GM03348 (cell line): ENCODE results near the gene UBASH3B.

ENCODE experiments used
- DNase-seq: peaks from one replicate; pipeline ENCODE4 v3.0.0; 2012; ENCODE audit warnings: low spot score

The UBASH3B gene

GRCh38 chr11:122679466-122679865 lies 23.9 kb downstream of the UBASH3B start:
- DNase-seq = no peak

DNA sequence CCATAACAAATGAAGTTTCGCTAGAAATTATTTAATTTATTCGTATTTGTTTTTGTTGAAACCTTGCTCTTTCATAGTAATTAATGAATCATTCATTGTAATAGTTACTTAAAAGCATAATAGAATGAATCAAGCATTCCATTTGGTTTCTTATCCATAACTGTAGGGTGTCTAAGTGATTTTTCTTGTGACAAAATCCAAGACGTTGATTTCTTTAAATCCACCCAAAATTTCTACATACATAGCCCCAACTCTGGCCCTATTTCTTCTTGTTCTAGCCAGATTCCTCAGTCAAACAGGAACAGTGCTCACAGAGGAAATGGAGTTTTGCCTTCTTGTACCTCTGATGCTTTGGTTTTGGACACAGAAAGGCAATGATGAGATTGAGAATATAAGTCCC lies 25.5 kb downstream of the UBASH3B start:
- no peak for DNase-seq

DNA sequence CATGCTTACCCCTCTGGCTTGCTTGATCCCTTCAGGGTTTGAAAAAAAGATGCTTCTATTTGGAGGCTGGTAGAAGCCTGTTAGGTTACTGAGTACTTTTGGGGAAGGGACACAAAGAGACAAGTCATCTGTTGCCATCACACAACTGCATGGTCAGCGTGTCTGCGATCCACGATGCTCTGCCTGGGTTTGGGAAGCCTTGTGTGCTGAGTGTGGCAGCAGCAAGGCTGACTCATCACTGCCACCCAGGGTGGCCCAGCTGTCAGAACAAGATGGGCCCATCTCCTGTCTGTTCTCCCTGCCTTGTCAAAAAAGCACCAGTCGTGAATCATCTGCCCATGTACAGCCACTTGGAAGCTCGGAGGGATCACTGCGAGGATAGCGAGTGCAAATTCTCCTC lies 26.2 kb downstream of the UBASH3B start:
- no peak for DNase-seq

DNA sequence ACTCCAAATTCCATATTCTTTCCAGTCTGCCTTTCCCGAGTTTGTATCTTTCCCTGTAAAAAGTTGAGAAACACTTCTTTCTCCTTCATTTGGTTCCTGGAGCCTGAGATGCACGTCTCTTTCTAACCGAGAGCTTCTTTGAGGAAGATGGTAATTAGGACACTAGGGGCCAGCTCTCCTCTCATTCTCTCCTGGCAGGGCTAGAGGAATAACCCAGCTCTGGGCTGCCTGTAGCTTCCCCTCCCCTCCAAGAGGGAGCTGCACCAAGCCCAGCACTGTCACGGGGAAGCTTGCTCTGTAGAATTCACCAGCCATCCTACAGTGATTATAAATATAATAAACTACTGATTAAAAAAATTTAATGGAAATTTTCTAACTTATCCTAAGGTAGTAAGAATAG lies 26.9 kb downstream of the UBASH3B start:
- no peak for DNase-seq

- DNase-seq = no peak
These were observed 29.5 kb downstream of the UBASH3B start for GRCh38 chr11:122685041-122685440.

DNA sequence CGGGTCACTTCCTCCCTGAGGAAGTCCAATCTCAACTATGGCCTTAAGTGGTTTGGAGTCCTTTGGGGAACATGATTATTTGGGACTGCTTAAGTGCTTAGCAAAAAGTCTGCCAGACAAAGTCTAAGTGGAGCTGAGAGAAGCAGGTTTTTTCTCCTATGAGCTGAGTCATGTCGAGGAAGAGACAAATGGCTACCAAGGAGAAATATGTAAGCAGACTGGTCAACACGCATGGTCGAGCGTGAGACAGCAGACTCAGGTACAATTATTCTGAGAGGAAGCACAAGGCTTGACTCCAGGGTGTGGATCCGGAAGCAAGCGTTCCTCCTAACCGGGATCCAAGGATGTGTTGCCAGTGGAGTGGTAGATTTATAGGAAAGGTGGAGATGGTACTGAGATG lies 30.6 kb downstream of the UBASH3B start:
- DNase-seq = no peak

DNA sequence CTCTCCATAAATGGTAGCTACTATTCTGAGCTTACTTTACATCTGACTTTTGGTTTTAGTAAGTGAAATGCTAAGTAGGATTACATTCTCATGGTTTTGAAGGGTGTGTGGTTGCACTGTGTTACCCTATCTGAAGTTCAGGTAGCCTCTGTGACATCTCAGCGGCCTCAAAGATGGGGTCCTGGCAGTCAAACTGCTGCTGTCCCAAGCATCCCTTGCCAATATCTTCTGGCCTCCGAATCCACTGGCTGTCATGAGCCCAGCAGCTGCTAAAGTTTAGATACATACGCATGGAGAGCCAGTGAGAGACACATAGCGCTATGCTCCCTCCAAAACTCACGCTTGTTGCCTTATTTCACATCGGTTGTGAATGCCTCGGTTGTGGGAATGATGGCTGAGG lies 34.9 kb downstream of the UBASH3B start:
- no peak for DNase-seq

DNA sequence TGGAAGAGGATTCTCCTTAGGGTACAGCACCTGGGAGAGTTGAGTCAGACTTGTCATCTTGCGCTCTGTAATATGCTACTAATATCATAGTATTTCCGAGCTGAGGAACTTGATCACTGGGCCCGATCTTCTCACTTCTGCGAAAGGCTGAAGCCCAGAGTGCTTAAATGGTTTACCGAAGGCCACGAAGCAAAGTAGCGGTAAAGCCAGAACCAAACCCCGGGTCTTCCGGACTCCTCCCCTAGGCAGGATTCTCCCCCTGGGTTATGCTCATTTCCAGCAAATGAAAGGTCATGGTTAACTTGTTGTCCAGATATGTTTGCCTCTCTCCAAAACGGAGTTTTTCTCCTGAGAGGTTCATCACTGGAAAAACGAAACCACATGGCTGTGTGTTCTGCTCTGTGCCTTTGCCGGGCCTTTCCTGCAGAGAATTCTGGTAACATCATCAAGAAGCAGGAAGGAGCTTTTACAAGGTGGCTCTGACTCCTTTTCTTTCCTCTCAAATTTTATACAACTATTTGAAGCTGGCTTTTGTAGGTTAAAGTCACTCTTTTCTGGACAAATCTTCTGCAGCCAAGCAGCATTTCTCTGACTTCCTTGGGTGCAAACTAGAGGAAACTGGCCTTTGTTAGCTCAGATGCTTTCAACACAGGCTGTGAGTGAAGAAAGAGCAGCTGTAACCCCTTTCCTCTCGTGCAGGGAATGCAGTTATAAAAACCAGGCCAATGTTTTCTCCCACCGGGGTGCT lies 35.5 kb downstream of the UBASH3B start:
- DNase-seq = peak; percentile 60

GRCh38 chr11:122691549-122692150 lies 36.1 kb downstream of the UBASH3B start:
- DNase-seq = no peak

DNA sequence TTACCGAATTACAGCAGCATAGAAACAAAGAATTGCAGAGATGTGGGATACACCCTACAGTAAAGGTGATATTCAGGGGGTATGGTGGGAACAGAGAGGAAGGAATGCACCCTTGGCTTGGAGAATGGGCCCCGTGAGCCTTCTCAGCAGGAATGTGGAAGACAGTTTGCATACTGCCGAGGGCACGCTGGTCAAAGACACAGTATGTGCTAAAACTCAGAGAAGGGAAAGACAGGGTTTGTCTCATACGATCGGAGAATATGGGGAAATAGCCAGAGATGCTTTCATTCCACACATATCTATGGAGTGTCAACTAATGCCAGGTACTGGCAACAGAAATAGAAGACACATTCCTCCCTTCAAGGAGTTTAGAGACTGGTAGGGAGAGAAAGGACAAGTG lies 36.9 kb downstream of the UBASH3B start:
- DNase-seq = no peak

- no peak for DNase-seq
These were observed 39.6 kb downstream of the UBASH3B start for GRCh38 chr11:122695076-122695615.

DNA sequence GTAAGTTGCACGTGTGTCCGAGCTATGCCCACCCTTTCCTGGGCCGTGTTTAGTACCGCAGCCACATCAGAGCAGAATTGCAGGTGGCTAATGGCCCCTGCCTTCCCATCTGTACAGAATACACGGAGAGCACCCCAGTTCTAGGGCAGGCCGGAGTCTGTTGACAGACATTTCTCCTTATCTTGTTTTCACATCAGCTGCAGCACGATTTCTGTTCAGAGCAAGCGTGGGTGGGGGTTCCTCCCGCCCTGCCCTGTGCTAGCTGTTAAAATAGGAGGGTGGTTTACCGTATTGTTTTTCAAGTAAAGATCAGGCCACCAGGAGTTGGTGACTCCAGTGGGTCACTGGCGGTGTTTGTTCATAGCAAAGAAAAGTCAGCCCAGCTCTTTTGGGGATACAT lies 41.1 kb downstream of the UBASH3B start:
- DNase-seq = no peak

GRCh38 chr11:122697636-122698167 lies 42.2 kb downstream of the UBASH3B start:
- DNase-seq = peak; percentile 24

GRCh38 chr11:122698392-122698791 lies 42.9 kb downstream of the UBASH3B start:
- no peak for DNase-seq

DNA sequence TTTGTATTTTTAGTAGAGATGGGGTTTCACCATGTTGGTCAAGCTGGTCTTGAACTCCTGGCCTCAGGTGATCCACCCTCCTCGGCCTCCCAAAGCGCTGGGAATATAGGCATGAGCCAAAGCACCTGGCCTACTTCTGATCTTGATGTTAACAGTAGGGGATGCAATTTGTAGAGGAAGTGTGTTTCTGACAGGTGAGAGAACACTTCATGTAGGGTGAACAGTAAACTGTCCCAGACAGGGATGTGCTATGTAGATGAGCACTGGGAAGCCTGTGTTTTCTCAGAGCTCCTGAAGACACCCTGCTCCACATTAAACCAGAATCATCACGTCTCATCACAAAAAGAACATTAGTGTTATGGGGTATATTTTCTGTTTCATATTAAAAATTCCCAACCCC lies 45.1 kb downstream of the UBASH3B start:
- DNase-seq = no peak

DNA sequence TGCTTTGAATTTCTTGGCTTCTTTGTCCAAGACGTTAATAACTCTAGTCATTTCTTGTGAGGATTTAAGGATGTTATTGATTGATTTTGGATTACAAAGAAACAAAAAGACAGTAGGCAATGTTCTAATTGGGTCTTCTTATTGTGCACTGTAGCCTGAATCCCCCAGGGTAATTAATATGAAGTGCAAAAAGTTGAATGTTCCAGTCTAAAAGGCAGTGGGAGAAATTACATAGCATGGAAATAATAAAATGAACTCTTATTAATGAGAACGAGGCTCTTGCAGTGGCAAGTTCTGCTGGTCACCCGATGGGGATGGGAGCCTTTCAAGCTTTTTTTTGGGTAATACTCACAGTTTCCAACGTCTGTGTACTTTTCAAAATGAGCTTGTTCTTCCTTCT lies 45.6 kb downstream of the UBASH3B start:
- DNase-seq = no peak

GRCh38 chr11:122703541-122704272 lies 48.2 kb downstream of the UBASH3B start:
- no peak for DNase-seq

DNA sequence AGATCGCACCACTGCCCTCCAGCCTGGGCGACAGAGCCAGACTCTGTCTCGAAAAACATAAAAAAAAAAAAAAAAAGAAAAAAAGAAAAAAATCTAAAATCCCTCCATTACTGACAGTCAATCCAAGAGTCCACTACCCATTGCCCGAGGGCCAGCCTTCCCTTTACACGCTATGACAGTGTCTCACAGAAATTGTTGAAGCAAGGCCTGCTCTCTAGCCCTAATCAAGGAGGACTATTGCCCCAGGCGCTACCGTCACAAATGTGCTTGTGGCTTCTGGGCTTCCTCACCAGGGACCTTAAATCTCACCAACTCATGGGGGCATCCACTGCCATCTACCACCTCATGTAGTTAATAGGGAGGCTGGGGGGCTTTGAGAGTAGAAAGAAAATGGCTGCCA lies 49.9 kb downstream of the UBASH3B start:
- no peak for DNase-seq

DNA sequence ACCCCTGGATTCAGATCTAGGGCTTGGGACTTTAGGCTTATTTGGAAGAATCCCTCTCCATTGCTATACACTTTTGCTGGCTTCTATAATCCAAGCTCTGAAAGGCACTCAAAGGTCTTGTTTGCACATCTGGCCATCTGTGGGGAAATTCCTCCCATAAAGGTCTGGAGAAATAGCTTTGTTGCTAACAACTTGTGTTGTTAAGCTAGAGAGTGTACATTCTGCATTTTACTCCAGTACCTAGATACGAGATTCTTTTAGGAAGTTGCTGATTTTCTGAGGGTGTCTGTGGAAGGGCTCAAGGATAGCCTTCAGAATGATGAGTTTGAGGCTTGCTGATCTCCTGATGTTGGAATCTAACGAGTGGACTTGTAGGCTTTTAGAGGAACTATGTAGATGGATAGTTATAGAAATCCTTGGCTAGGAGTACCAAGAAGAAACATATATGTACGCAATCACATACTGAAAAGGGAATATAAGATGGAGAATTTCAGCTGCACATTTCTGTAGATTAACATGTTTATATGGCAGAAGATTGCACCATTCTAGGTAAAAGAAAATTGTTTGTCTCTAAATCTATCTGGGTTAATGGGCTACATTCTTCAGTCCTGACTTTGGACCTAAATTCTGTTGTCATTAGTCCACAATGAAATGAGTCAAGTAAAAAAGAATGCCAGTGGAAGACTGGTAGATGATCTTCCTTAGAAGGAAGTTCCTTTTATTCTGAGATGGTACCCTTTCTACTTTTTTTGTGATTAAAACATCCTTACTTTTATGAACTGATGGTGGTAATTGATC lies 51.0 kb downstream of the UBASH3B start:
- peak; percentile 79 for DNase-seq

DNA sequence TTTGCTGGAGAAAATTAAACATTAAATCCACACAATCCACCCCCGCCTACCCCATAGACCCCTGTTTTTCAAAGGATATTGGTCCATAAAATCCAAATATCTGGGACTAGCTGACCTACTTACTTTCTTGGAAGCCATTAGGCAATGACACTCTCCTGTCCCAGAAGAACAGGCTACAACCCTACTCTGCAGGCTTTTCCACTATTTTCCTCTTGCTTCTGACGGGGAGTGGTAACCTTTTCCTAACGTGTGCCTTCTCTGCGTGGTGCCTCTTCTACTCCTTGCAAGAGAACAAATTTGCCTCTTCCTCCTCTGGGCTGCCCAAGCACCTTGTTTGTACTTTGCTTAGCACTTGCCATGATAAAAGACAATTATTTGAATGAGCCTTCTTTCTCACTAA lies 51.6 kb downstream of the UBASH3B start:
- DNase-seq = no peak

- DNase-seq = no peak
These were observed 52.4 kb downstream of the UBASH3B start for GRCh38 chr11:122707901-122708300.
